Measurements from ENCODE around the gene CCDC30. TPM values are rescaled to one million over a fixed set of nuclear protein-coding genes. Genes with fewer than 3 reads are reported as not detected.

The CCDC30 gene
- total RNA-seq, 2 experiments from 2014 or later = 1.2 to 1.3 TPM

- Histone ChIP-seq H3K27ac (ENCODE audit: low read depth in 1 of 2, low read length in 2 of 2) (no peak overlapping the region), H3K4me1 (ENCODE audit: insufficient read depth, low read length) (no peaks in the 10 kb centered on the region), H3K9me3 (ENCODE audit: control insufficient read depth in 1 of 2, insufficient read depth in 1 of 2, low read length in 2 of 2) (no peaks in the 10 kb centered on the region), H3K4me3 (ENCODE audit: low read length) (no peak overlapping the region), H3K27me3 (ENCODE audit: control insufficient read depth in 1 of 2, insufficient read depth in 2 of 2, low read length in 2 of 2) (no peaks in the 10 kb centered on the region), H3K36me3 (ENCODE audit: insufficient read depth, low read length) (no peaks in the 10 kb centered on the region)
- CTCF ChIA-PET = no interaction called here
- H3K27ac Mint-ChIP-seq = no peak overlapping the region
- TF ChIP-seq, protein P1, sequence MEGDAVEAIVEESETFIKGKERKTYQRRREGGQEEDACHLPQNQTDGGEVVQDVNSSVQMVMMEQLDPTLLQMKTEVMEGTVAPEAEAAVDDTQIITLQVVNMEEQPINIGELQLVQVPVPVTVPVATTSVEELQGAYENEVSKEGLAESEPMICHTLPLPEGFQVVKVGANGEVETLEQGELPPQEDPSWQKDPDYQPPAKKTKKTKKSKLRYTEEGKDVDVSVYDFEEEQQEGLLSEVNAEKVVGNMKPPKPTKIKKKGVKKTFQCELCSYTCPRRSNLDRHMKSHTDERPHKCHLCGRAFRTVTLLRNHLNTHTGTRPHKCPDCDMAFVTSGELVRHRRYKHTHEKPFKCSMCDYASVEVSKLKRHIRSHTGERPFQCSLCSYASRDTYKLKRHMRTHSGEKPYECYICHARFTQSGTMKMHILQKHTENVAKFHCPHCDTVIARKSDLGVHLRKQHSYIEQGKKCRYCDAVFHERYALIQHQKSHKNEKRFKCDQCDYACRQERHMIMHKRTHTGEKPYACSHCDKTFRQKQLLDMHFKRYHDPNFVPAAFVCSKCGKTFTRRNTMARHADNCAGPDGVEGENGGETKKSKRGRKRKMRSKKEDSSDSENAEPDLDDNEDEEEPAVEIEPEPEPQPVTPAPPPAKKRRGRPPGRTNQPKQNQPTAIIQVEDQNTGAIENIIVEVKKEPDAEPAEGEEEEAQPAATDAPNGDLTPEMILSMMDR (IDR thresholded peaks at IDR 0.05) = no peak
- DNase-seq (no peak), ATAC-seq (ENCODE audit: poor library complexity) (no peak)
- peaks cover 4% of the 10 kb centered on the region for H3K27me3 Mint-ChIP-seq
- no peaks in the 10 kb centered on the region for H3K4me1 Mint-ChIP-seq (ENCODE audit: low read depth)
- POLR2A ChIA-PET = no interaction called here
- intact Hi-C loops (cut with DNase I, micrococcal nuclease) = no loop called here
- no peak overlapping the region for H3K4me3 Mint-ChIP-seq
- H3K9me3 Mint-ChIP-seq = no peaks in the 10 kb centered on the region
- no peaks in the 10 kb centered on the region for H3K36me3 Mint-ChIP-seq (ENCODE audit: low read depth)
Measured at GRCh38 chr1:42424201-42424600, 38.9 kb upstream of the CCDC30 start.

- POLR2A ChIA-PET = no interaction called here
- DNase-seq = no peak
- no peak for ATAC-seq (ENCODE audit: poor library complexity)
Measured at GRCh38 chr1:42427240-42427639, 35.8 kb upstream of the CCDC30 start.

GRCh38 chr1:42429603-42430002 is 33.5 kb upstream of the CCDC30 start:
- TF ChIP-seq, protein P1 (IDR thresholded peaks at IDR 0.05) = no peak
- no peaks in the 10 kb centered on the region for H3K27me3 ChIP-seq (ENCODE audit: control insufficient read depth in 1 of 2, insufficient read depth in 2 of 2, low read length in 2 of 2)
- Mint-ChIP-seq H3K4me3 (no peak overlapping the region), H3K27me3 (no peaks in the 10 kb centered on the region), H3K36me3 (ENCODE audit: low read depth) (no peaks in the 10 kb centered on the region), H3K9me3 (no peaks in the 10 kb centered on the region), H3K27ac (no peak overlapping the region), H3K4me1 (ENCODE audit: low read depth) (no peaks in the 10 kb centered on the region)
- H3K27ac ChIP-seq (ENCODE audit: low read depth in 1 of 2, low read length in 2 of 2) = no peak overlapping the region
- intact Hi-C loops (cut with DNase I, micrococcal nuclease) = no loop called here
- no peak for ATAC-seq (ENCODE audit: poor library complexity)
- H3K4me3 ChIP-seq (ENCODE audit: low read length) = no peak overlapping the region
- CTCF ChIA-PET = no interaction called here
- DNase-seq = no peak
- H3K9me3 ChIP-seq (ENCODE audit: control insufficient read depth in 1 of 2, insufficient read depth in 1 of 2, low read length in 2 of 2) = no peaks in the 10 kb centered on the region
- no peaks in the 10 kb centered on the region for H3K36me3 ChIP-seq (ENCODE audit: insufficient read depth, low read length)
- no peaks in the 10 kb centered on the region for H3K4me1 ChIP-seq (ENCODE audit: insufficient read depth, low read length)
- POLR2A ChIA-PET = no interaction called here

More at GRCh38 chr1:42427240-42427639, 35.8 kb upstream of the CCDC30 start:
- Mint-ChIP-seq H3K9me3 (no peaks in the 10 kb centered on the region), H3K4me1 (ENCODE audit: low read depth) (no peaks in the 10 kb centered on the region), H3K27me3 (no peaks in the 10 kb centered on the region), H3K4me3 (no peak overlapping the region), H3K36me3 (ENCODE audit: low read depth) (no peaks in the 10 kb centered on the region), H3K27ac (no peak overlapping the region)
- intact Hi-C loops (cut with DNase I, micrococcal nuclease) = no loop called here
- CTCF ChIA-PET = no interaction called here
- Histone ChIP-seq H3K27ac (ENCODE audit: low read depth in 1 of 2, low read length in 2 of 2) (no peak overlapping the region), H3K4me1 (ENCODE audit: insufficient read depth, low read length) (no peaks in the 10 kb centered on the region), H3K9me3 (ENCODE audit: control insufficient read depth in 1 of 2, insufficient read depth in 1 of 2, low read length in 2 of 2) (no peaks in the 10 kb centered on the region), H3K4me3 (ENCODE audit: low read length) (no peak overlapping the region), H3K27me3 (ENCODE audit: control insufficient read depth in 1 of 2, insufficient read depth in 2 of 2, low read length in 2 of 2) (no peaks in the 10 kb centered on the region), H3K36me3 (ENCODE audit: insufficient read depth, low read length) (no peaks in the 10 kb centered on the region)
- TF ChIP-seq, protein P1 (IDR thresholded peaks at IDR 0.05) = no peak

Measured in CD4-positive, alpha-beta T cell (primary cell).